Neuronal stem cell (in vitro differentiated cells): Measurements from ENCODE around the gene CENPP.

Source experiments
- DNase-seq: peaks from one replicate; pipeline ENCODE4 v3.0.0-alpha.2; 2013; ENCODE audit warnings: low spot score
- H2AFZ ChIP-seq: one replicate; pipeline ENCODE4 v1.6.1; 2013; ENCODE audit warnings: mild to moderate bottlenecking, low read length, inconsistent platforms
- H2AK5ac ChIP-seq: 2 replicates; pipeline ENCODE4 v1.6.1; 2013; ENCODE audit warnings: low read depth, mild to moderate bottlenecking, inconsistent platforms, low read length, moderate library complexity, mixed read lengths
- H2BK120ac ChIP-seq: 2 replicates; pipeline ENCODE4 v1.6.1; 2013; ENCODE audit warnings: low read depth, mild to moderate bottlenecking, inconsistent platforms, low read length, moderate library complexity, mixed read lengths
- H2BK12ac ChIP-seq: one replicate; pipeline ENCODE4 v1.6.1; 2013; ENCODE audit warnings: low read length, inconsistent platforms
- H2BK15ac ChIP-seq: 2 replicates; pipeline ENCODE4 v1.6.1; 2013; ENCODE audit warnings: mild to moderate bottlenecking, low read length, inconsistent platforms, mixed read lengths
- H2BK5ac ChIP-seq: one replicate; pipeline ENCODE4 v1.6.1; 2013; ENCODE audit warnings: inconsistent platforms, mild to moderate bottlenecking, low read length, moderate library complexity
- H3K14ac ChIP-seq: one replicate; pipeline ENCODE4 v1.6.1; 2013; ENCODE audit warnings: low read length, inconsistent platforms
- H3K18ac ChIP-seq: 2 replicates; pipeline ENCODE4 v1.6.1; 2013; ENCODE audit warnings: low read length, inconsistent platforms
- H3K23ac ChIP-seq: 2 replicates; pipeline ENCODE4 v1.6.1; 2013; ENCODE audit warnings: low read depth, mild to moderate bottlenecking, mixed read lengths, low read length, inconsistent platforms; ENCODE audit not compliant: poor library complexity
- H3K27ac ChIP-seq: replicated peaks from 3 replicates; pipeline ENCODE4 v1.5.1; 2013; ENCODE audit warnings: low read length, inconsistent platforms
- H3K27me3 ChIP-seq, 3 experiments: 2 replicates each; pipeline ENCODE4 v1.6.1; 2013; ENCODE audit warnings: low read length in 3 of 3, mild to moderate bottlenecking in 2 of 3, inconsistent platforms in 1 of 3, low read depth in 1 of 3, mixed read lengths in 1 of 3, moderate library complexity in 1 of 3; ENCODE audit not compliant: control insufficient read depth in 3 of 3, insufficient read depth in 3 of 3
- H3K36me3 ChIP-seq, 2 donors: replicated peaks in 1 of 2; 2 replicates each; pipeline ENCODE4 v1.6.1; 2013; ENCODE audit warnings: low read length in 2 of 2; ENCODE audit not compliant: control insufficient read depth in 2 of 2, insufficient read depth in 2 of 2
- H3K4ac ChIP-seq: 2 replicates; pipeline ENCODE4 v1.6.1; 2013; ENCODE audit warnings: inconsistent platforms, mild to moderate bottlenecking, low read length, moderate library complexity
- H3K4me1 ChIP-seq, 2 donors: 1 replicate in 1 of 2; 2 replicates in 1 of 2; pipeline ENCODE4 v1.6.1; 2013; ENCODE audit warnings: low read length in 2 of 2, low read depth in 1 of 2; ENCODE audit not compliant: control insufficient read depth in 2 of 2, insufficient read depth in 1 of 2
- H3K4me2 ChIP-seq: one replicate; pipeline ENCODE4 v1.6.1; 2013; ENCODE audit warnings: mild to moderate bottlenecking, low read length, inconsistent platforms; ENCODE audit not compliant: insufficient read depth, poor library complexity, severe bottlenecking
- H3K4me3 ChIP-seq, 2 donors: 2 replicates each; pipeline ENCODE4 v1.5.1; 2013; ENCODE audit warnings: low read length in 2 of 2, mild to moderate bottlenecking in 2 of 2, inconsistent platforms in 1 of 2, moderate library complexity in 1 of 2
- H3K79me1 ChIP-seq: one replicate; pipeline ENCODE4 v1.6.1; 2013; ENCODE audit warnings: low read depth, mild to moderate bottlenecking, inconsistent platforms, low read length, moderate library complexity
- H3K9ac ChIP-seq: one replicate; pipeline ENCODE4 v1.6.1; 2013; ENCODE audit warnings: mild to moderate bottlenecking, low read depth, low read length, inconsistent platforms; ENCODE audit not compliant: poor library complexity
- H3K9me3 ChIP-seq, 2 donors: replicated peaks in 1 of 2; 2 replicates each; pipeline versions ENCODE3 to v1.6.1; 2013; ENCODE audit warnings: low read length in 2 of 2, mild to moderate bottlenecking in 2 of 2, inconsistent platforms in 1 of 2, low read depth in 1 of 2, mixed read lengths in 1 of 2, moderate library complexity in 1 of 2; ENCODE audit not compliant: control insufficient read depth in 2 of 2, insufficient read depth in 1 of 2
- H4K8ac ChIP-seq: one replicate; pipeline ENCODE4 v1.6.1; 2013; ENCODE audit warnings: low read depth, mild to moderate bottlenecking, inconsistent platforms, low read length, moderate library complexity
- H4K91ac ChIP-seq: one replicate; pipeline ENCODE4 v1.6.1; 2013; ENCODE audit warnings: low read length, low read depth, mild to moderate bottlenecking, inconsistent platforms; ENCODE audit not compliant: poor library complexity
- WGBS, 2 donors: extraction: QIAGEN DNeasy Blood & Tissue Kit; methylation state at CpG; one replicate each; pipeline ENCODE4 v1.1.7; 2013; ENCODE audit warnings: missing lambda C conversion rate in 2 of 2, mixed read lengths in 1 of 2; ENCODE audit not compliant: insufficient read length in 2 of 2, insufficient replicate concordance in 1 of 2; ENCODE audit errors: extremely low coverage in 2 of 2; 5-methylcytosine and 5-hydroxymethylcytosine counted together

CENPP gene

GRCh38 chr9:92393686-92394085 is 67.9 kb downstream of the CENPP start:
- H3K27ac ChIP-seq: no peak overlapping the region
- no peak overlapping the region for H2BK12ac ChIP-seq
- H3K4ac ChIP-seq: no peak overlapping the region
- H3K36me3 ChIP-seq: no peaks in the 10 kb centered on the region
- DNase-seq: no peak
- no peak overlapping the region for H2BK5ac ChIP-seq
- H3K23ac ChIP-seq: no peak overlapping the region
- H4K8ac ChIP-seq: no peak overlapping the region
- H2AK5ac ChIP-seq: no peak overlapping the region
- no peaks in the 10 kb centered on the region for H3K79me1 ChIP-seq
- H3K4me2 ChIP-seq: no peak overlapping the region
- peaks cover 0 to 2% of the 10 kb centered on the region in 2 donors for H3K9me3 ChIP-seq
- H3K4me3 ChIP-seq: no peak overlapping the region
- WGBS, 2 donors: no CpG with 5 or more reads among the region's 1 CpG
- H3K14ac ChIP-seq: no peak overlapping the region
- no peaks in the 10 kb centered on the region for H3K27me3 ChIP-seq
- H2BK120ac ChIP-seq: no peak overlapping the region
- no peak overlapping the region for H4K91ac ChIP-seq
- no peak overlapping the region for H3K9ac ChIP-seq
- H2AFZ ChIP-seq: no peak overlapping the region
- no peak overlapping the region for H2BK15ac ChIP-seq
- no peaks in the 10 kb centered on the region for H3K4me1 ChIP-seq
- H3K18ac ChIP-seq: no peak overlapping the region

- no CpG with 5 or more reads among the region's 1 CpG for WGBS, 2 donors
- Histone ChIP-seq H3K9ac (no peak overlapping the region), H3K4me3 (no peak overlapping the region), H3K27me3 (no peaks in the 10 kb centered on the region), H3K14ac (no peak overlapping the region), H2BK120ac (no peak overlapping the region), H2AFZ (no peak overlapping the region), H2BK12ac (no peak overlapping the region), H3K27ac (no peak overlapping the region), H3K4me2 (no peak overlapping the region), H3K36me3 (no peaks in the 10 kb centered on the region), H3K9me3 (peaks cover 0 to 2% of the 10 kb centered on the region in 2 donors), H2BK15ac (no peak overlapping the region), H3K4ac (no peak overlapping the region), H2AK5ac (no peak overlapping the region), H4K91ac (no peak overlapping the region), H3K23ac (no peak overlapping the region), H3K4me1 (no peaks in the 10 kb centered on the region), H3K79me1 (no peaks in the 10 kb centered on the region), H4K8ac (no peak overlapping the region), H2BK5ac (no peak overlapping the region), H3K18ac (no peak overlapping the region)
- DNase-seq: no peak
These were observed 69.9 kb downstream of the CENPP start for GRCh38 chr9:92395617-92396016.

GRCh38 chr9:92397853-92398252 is 72.1 kb downstream of the CENPP start:
- H3K4me1 ChIP-seq: no peaks in the 10 kb centered on the region
- no peak overlapping the region for H2AFZ ChIP-seq
- no peak overlapping the region for H4K8ac ChIP-seq
- no peak overlapping the region for H2BK5ac ChIP-seq
- H4K91ac ChIP-seq: no peak overlapping the region
- H3K4ac ChIP-seq: no peak overlapping the region
- DNase-seq: no peak
- H3K27me3 ChIP-seq: no peaks in the 10 kb centered on the region
- H3K79me1 ChIP-seq: no peaks in the 10 kb centered on the region
- H3K9me3 ChIP-seq: peaks cover 0 to 2% of the 10 kb centered on the region in 2 donors
- H3K27ac ChIP-seq: no peak overlapping the region
- H2BK12ac ChIP-seq: no peak overlapping the region
- H2BK120ac ChIP-seq: no peak overlapping the region
- no peak overlapping the region for H3K4me2 ChIP-seq
- H2BK15ac ChIP-seq: no peak overlapping the region
- no peak overlapping the region for H2AK5ac ChIP-seq
- WGBS, 2 donors: no CpG with 5 or more reads among the region's 3 CpGs
- no peak overlapping the region for H3K4me3 ChIP-seq
- no peak overlapping the region for H3K23ac ChIP-seq
- H3K36me3 ChIP-seq: no peaks in the 10 kb centered on the region
- no peak overlapping the region for H3K18ac ChIP-seq
- H3K9ac ChIP-seq: no peak overlapping the region
- H3K14ac ChIP-seq: no peak overlapping the region

- no peaks in the 10 kb centered on the region for H3K27me3 ChIP-seq
- H2BK120ac ChIP-seq: no peak overlapping the region
- H3K9me3 ChIP-seq: peaks cover 0 to 2% of the 10 kb centered on the region in 2 donors
- H2BK15ac ChIP-seq: no peak overlapping the region
- no peak overlapping the region for H2AFZ ChIP-seq
- H3K4ac ChIP-seq: no peak overlapping the region
- no peak overlapping the region for H4K8ac ChIP-seq
- H3K23ac ChIP-seq: no peak overlapping the region
- no peak overlapping the region for H2BK5ac ChIP-seq
- DNase-seq: no peak
- no peak overlapping the region for H2BK12ac ChIP-seq
- H4K91ac ChIP-seq: no peak overlapping the region
- no peak overlapping the region for H3K18ac ChIP-seq
- peaks cover 0 to 4% of the 10 kb centered on the region in 2 donors for H3K4me1 ChIP-seq
- H3K36me3 ChIP-seq: no peaks in the 10 kb centered on the region
- no peaks in the 10 kb centered on the region for H3K79me1 ChIP-seq
- H3K9ac ChIP-seq: no peak overlapping the region
- H3K4me2 ChIP-seq: no peak overlapping the region
- no peak overlapping the region for H3K14ac ChIP-seq
- H3K27ac ChIP-seq: no peak overlapping the region
- no peak overlapping the region for H2AK5ac ChIP-seq
- H3K4me3 ChIP-seq: no peak overlapping the region
- WGBS, 2 donors: no CpG with 5 or more reads among the region's 1 CpG
These were observed 76.6 kb downstream of the CENPP start for GRCh38 chr9:92402360-92402759.
